ENCODE data around the gene EVI5L.
"Not testable (repeated sequence)": the region's sequence is repeated elsewhere in the genome, so short reads cannot be mapped to it uniquely, and the experiment has no call there.

EVI5L gene

DNA sequence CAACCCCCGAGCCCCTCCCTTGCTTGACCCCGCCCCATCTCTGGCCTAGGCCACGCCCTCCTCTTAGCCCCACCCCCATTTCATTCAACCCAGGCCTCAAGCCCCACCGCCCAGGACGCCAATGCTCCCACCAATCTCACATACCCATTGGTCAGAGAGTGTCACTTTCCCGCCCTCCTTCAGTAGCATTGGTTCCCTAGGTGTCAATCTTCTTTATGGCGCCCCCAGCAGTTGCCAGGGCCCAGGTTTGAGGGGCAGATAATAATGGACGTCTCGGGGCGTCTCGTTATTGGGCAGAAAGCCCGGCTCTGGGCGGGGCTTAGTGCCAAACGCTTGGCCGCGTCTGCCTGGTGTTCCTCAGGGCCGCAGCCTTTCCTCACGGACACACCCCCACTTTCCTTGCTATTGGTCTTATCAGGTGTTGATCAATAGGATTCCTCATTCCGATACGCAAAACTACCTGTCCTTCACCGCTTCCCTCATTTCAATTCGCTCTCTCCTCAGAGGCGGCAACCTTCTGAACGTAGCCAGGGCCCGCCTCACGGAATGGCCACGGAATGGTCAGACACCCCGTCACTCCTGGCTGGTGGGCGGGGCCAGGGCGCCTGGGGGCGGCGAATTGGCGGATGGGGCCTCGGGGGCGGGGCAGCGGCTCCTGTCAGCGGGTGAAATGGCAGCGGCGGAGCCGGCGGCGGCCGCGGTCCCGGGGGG lies at the start of gene EVI5L:
Gene EVI5L, plus strand, starts transcription at position 658 of the 711 bp plus-strand sequence. CDS start 16,325 bp downstream, outside the sequence.
- peak; percentile 100 for DNase-seq (ENCODE audit: low spot score)

DNA sequence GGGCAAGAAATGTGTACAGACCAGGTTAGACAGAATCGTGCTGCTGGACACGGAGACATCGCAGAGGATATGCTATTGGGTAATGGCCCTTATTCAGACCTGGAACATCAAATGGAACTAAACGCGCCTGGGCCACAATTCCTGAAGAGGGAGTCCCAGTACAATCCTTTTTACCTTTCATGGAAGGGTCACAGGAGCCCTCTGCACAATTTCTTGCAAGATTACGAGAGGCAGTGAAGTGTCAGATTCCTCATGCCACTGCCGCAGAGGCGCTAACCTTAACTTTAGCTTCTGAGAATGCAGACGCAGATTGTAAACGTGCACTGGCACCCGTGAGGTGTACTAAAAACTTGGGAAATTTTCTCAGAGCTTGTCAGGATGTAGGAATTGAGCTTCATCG lies 48.9 kb upstream of the EVI5L start:
- DNase-seq (ENCODE audit: low spot score) = no peak

DNA sequence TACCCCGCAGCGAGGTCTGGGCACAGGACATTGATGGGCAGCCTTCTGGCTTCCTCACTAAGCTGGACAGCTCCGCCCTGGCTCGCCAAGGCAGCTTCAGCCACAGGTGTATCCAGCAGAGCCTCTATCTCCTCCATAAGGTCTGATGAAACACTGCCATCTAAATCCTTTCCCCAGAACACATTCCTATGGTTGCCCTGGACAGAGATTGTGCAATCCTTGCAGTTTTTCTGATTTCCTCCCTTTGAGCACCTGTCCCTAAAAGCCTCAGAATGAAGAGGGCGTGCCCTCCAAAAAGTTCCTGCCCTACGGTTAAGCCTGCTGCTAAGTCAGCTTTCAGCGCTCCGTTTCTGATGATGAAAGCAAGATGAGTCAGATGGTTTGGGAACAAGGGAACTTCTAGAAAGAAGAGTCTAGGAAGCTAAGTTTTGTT lies 46.0 kb upstream of the EVI5L start:
- no peak for DNase-seq (ENCODE audit: low spot score)

DNA sequence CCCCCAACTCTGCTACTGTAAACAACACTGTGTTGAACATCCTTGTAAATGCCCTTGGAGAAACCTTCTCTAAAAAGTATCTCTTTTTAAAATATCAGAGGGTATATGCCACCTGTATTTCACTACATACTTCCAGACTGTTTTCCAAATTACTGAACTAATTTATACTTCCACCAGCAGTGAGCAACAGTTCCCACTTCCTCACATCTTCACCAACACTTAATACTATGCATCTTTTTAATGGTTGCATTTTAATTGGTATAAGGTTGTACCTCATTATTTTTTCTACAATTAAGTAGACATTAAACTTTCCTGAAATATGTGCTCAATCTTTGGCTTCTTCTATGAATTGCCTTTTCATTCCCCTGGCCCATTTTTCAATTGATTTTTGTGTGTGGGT lies 45.2 kb upstream of the EVI5L start:
- DNase-seq (ENCODE audit: low spot score) = no peak

DNA sequence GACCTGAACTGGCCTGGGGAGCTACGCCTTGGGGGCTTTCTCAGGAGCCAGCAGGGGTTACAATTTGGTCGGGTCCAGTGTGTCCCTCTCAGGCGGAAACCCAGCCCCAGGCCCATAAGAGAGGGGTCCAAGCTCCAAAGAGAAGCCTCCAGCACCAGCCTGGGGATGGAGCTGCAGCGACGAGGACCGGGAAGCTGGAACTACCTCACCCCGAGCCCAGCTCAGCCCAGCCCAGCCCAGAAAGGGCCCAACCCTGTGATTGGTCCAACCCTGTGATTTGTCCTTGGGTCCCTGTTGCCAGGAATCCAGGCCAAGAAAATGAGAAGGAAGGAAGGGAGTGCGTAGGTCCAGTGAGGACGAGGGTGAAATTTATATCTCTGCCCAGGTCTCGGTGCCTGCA lies 42.9 kb upstream of the EVI5L start:
- no peak for DNase-seq (ENCODE audit: low spot score)

DNA sequence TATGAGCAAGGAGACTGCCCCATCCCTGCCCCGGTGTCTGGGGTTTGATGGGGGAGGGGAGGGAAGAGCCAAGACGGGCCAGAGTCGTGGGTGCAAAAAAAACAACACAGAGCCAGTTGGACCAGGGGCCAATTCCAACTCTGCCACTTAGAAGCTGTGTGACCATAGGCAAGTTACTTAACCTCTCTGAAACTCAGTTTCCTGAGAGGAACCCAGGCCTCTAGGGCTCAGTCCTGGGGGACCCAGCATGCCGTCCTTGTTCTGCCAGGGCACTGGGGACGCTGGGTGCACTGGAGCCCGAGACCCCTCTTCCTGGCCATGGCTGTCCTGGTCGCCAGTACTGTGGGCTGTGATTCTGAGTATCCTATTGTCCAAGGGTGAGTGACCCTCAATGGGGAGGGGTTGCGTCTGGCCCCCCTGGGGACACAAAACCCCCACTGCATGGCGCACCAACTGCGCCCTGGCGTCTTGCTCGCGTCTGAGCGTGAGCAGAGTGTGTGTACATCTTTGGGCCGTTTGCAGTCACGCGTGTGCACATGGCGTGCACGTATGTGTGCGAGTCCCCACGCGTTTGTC lies 42.3 kb upstream of the EVI5L start:
- no peak for DNase-seq (ENCODE audit: low spot score)

DNA sequence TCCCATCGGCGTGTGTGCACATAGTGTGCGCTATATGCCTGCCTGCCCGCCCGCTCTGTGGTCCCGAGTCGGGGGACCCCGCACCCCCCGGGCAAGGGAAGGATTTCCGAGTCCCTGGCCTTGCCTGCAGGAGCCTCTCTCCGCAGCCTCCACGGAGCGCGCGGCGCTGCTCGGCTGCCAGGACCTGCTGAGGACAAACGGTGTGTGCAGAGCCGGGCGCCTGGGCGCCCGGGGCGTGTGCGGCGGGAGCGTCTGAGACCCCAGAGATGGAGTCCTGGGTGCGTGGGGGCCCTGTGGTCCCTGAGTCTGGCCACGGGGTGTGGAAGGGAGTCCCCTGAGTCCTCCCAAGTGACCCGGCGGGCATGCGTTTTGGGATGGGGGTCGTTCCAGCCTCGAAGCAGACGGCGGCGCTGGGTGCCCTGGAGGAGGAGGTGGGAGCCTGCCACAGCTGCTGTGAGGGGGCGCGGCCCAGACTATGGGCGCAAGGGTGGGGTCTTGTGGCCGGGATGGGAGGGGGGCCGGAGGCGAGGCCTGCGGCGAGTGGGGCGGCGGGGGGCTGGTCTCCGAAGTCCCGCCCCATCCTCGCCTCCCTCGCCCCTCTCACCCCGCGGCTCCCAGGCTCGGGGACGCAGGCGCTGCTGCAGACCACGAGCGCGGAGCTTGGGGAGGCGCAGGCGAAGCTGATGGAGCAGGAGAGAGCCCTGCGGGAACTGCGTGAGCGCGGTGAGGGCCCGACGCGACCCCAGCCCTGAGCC lies 41.7 kb upstream of the EVI5L start:
- DNase-seq (ENCODE audit: low spot score) = no peak

DNA sequence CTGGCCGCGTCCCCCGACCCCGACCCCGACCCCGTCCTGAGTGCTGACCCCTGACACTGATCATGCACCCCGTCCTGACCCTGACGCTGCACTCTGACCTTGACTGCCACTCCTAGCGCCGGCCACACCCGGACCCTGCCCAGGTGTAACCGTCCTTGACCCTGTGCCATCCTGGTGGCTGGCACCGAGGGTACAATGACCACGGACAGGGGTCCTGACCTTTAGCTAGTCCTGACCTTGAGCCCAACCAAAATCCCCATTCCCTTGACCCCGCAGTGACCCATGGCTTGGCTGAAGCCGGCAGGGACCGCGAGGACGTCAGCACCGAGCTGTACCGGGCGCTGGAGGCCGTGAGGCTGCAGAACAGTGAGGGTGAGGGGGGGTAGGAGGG lies 41.1 kb upstream of the EVI5L start:
- DNase-seq (ENCODE audit: low spot score) = no peak

DNA sequence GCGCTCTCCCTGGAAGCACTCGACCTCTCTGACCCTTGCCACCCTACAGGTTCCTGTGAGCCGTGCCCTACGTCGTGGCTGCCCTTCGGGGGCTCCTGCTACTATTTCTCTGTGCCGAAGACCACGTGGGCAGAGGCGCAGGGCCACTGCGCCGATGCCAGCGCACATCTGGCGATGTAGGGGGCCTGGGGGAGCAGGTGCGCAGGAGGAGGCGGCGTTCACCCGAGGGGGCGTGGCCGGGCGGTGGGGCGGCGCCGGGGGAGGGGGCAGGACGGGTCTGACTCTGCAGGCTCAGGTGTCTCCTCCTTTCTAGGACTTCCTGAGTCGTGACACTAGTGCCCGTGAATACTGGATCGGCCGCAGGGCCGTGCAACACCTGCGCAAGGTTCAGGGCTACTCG lies 40.6 kb upstream of the EVI5L start:
- peak; percentile 51 for DNase-seq (ENCODE audit: low spot score)

DNA sequence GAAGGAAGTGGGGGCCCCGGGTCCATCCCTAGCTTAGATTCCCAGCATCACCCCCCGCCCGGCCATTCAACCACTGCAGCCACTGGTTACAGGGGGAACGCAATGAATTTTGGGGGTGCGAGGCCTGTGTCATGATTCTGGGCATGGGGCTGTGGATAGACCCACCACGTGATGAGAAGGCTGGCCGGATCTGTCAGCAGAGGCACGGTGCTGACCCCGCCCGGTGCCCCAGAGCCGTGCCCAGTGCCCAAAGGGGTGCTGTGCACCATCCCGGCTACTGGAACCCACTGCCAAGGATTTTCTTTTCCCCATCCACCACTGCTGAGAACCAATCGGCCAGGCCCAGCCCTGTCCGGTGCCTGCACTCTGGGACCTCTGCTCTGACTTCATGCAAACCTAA lies 39.6 kb upstream of the EVI5L start:
- no peak for DNase-seq (ENCODE audit: low spot score)

DNA sequence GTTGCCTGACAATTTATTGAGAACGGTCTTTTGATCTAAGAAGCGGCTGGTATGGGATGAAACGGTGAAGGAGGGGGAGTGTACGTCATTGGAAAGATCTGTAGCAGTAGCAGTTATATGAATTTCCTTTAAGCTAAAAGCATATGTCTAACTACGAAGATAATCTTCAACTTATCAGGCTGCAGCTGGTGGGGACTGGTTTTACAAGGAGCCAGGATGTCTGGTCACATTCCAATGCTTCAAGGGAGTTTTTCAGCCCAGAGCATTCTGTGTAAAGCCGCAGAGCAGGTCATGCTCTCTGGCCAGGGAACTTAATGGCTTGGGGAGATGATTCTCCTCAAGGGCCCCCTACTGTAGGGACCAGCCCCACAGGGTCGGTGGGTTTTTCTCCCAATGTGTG lies 37.7 kb upstream of the EVI5L start:
- DNase-seq (ENCODE audit: low spot score) = no peak

DNA sequence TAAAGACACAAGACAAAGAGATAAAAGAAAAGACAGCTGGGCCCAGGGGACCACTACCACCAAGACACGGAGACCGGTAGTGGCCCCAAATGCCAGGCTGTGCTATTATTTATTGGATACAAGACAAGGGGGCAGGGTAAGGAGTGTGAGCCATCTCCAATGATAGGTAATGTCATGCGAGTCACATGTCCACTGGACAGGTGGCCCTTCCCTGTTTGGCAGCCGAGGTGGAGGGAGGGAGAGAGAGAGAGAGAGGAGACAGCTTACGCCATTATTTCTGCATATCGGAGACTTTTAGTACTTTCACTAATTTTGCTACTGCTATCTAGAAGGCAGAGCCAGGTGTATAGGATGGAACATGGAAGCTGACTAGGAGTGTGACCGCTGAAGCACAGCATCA lies 37.3 kb upstream of the EVI5L start:
- not testable (repeated sequence) for DNase-seq (ENCODE audit: low spot score)

DNA sequence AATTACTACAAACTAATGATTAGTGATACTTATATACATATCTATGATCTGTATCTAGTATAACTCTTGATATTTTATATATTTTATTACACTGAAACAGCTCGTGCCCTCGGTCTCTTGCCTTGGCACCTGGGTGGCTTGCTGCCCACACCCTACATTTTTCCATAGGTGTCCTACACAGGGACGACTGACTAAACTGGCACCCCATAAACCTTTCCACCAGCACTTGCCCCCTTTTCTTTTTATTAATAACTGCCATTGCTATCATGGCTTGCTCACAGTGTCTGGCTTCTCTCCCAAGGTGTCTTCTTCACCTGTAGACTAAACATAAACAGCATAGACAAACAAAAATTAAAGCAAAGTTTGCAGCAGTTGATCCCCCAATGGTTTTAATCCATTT lies 36.5 kb upstream of the EVI5L start:
- no peak for DNase-seq (ENCODE audit: low spot score)

DNA sequence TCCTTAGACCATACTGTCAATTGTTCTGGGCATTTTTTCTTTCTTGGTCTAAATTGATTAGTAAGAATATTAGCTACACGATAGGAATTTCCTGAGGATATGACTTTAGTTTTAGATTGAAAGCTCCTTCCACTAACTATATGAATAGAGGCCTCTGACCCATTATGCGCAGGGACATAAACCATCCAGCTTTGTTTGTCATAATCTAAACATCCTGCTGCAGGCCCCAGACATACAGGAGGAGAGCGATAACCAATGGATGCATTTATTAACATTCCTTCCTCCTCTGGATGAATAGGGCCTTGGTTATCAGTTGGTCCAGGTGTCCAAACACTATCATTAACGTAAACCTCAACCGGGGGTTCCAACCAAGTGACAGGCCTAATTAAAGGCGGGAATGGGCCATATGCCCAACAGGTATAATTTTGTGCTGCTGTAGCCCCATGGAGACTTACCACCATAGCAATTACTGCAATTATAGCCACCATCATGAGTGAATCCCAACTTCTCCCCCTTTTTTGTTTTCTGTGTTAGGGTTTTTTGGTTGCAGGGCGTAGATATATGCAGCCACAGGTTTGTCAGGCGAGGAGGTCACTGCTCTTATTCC lies 34.4 kb upstream of the EVI5L start:
- DNase-seq (ENCODE audit: low spot score) = no peak

DNA sequence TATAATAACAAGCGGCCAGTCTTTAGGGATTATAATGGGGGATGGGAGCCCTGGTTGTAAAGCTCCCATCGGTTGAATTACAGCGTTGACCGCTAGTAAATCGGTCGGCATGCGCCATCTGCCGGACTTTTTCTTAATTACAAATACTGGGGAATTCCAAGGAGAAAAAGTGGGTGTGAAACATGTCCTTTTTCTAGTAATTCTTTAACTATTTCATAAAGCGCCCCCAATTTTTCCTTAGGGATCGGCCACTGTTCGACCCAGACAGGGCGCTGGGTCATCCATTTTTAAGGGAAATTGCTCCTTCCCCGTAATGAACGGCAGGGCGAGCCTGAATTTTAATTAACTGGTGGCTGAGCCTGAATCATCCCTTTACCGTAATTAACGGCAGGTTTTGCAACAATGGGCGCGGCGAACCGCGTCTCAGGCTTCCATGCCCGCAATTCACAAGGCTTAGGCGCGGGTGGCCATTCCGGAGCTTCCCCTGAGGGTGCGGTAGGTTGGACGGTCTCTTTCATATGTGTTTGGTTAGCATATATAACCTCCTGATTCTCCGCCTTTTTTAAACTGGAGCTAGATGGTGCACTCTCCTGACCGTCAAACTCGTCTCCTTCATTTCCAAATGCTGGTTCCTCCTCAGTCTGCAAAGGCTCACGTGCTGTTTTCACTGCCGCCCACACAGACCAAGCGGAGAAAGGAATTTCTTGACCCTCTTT lies 30.2 kb upstream of the EVI5L start:
- peak; percentile 77 for DNase-seq (ENCODE audit: low spot score)

DNA sequence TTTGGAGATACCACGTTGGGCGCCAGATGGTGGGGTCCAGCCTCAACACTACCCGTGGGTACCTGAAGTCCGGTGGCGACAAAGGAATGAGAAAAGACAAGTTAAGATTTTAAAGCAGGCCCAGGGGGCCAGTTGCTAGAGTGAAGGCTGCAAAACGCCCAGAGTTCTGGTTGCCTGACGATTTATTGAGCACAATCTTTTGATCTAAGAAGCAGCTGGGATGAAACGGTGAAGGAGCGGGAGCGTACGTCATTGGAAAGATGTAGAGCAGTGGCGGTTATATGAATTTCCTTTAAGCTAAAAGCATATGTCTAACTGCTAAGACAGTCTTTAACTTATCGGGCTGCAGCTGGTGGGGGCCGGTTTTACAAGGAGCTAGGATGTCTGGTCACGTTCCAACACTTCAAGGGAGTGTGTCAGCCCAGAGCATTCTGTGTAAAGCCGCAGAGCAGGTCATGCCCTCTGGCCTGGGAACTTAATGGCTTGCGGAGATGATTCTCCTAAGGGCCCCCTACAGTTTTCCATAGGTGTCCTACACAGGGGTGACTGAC lies 28.9 kb upstream of the EVI5L start:
- DNase-seq (ENCODE audit: low spot score) = no peak

DNA sequence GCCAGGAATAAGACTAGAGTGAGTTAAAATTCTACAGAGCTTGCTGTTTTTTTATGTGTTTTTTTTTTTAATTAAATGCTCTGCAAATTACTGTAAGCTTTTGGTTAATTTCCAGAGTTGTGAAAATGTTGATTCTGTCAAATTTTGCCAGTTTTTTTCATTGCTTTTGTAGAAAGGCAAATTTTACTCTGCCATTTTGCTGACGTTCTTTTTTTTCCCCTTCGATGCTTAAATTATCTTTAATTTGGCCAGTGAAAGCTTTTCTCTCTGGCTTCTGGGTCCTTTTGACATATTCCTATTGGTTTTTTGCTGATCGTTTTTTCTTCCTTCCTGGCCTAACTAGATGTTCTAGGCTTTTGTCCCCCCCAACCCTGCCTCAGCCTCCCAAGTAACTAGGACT lies 23.8 kb upstream of the EVI5L start:
- no peak for DNase-seq (ENCODE audit: low spot score)

DNA sequence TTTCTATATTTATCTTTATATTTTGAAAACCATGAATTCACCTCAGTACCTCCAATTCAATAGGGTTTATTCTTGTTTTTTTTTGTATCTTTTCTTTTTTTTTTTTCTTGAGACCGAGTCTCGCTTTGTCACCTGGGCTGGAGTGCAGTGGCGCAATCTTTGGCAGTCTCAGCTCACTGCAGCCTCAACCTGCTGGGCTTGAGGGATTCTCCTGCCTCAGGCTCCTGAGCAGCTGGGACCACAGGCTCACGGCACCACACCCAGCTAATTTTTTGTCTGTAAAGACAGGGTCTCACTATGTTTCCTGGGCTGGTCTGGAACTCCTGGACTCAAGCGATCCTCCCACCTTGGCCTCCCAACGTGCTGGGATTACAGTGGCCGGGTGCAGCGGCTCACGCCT lies 23.1 kb upstream of the EVI5L start:
- no peak for DNase-seq (ENCODE audit: low spot score)

DNA sequence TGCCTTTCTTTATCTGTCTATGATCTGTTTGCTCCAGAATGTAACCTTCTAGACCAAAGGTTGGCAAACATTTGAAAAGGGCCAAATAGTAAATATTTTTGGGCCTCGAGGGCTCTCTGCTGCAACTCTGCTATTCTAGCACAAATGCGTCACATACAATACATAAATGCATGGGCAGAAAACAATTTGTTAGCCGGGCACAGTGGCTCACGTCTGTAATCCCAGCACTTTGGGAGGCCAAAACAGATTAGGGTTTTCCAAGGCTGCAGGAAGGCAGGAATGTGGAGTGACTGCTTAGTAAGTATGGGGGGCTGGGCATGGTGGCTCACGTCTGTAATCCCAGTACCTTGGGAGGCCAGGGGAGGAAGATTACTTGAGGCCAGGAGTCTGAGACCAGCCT lies 21.9 kb upstream of the EVI5L start:
- no peak for DNase-seq (ENCODE audit: low spot score)

DNA sequence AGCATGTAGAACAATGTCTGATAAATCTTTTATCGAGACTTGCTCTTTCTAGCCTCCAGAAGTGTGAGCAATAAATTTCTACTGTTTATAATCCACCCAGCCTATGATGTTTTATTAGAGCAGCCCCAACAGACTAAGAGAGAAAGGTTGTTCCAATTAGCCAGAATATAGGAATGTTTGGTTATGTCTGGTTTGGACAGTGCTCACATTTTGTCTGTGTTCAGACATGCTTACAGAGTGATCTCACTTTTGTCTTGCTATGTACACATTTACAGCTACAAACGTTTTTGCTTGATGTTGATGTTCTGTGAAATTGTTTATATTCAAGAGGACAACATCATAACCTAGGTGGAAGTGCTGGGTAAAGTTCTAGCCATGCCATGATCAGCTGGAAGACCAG lies 18.0 kb upstream of the EVI5L start:
- no peak for DNase-seq (ENCODE audit: low spot score)

DNA sequence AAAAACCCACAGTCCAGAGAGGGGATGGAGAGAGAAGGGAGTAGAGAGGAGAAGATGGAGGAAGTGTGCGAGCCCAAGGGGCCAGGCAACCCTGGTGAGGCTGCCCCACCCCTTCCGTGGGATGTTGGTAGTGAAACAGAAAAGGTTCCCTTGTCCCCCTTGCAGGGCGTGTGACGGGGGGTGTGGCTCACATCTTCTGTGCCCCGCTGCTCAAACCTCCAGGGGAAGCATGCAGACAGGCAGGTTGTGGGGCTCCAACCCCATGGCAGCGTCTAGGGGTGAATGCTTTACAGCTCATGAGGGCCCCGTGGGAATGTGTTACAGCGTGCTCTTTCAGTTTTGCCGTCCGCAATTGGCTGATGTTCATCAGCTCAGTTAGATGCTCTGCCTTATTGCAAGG lies 14.7 kb upstream of the EVI5L start:
- no peak for DNase-seq (ENCODE audit: low spot score)

DNA sequence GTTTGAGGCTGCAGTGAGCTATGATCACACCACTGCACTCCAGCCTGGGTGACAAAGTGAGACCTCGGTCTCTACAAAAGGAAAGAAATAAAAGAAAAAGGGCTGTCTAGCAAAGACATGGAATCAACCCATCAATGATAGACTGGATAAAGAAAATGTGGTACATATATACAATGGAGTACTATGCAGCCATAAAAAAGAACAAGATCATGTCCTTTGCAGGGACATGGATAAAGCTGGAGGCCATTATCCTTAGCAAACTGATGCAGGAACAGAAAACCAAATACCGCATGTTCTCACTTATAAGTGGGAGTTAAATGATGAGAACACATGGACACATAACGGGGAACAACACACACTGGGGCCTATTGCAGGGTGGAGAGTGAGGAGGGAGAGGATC lies 14.0 kb upstream of the EVI5L start:
- DNase-seq (ENCODE audit: low spot score) = not testable (repeated sequence)

Measured in NAMALWA (cell line).